Natural killer cell (primary cell): ENCODE measurements around the gene C9orf85. TPM values are rescaled to one million over a fixed set of nuclear protein-coding genes. Genes with fewer than 3 reads are reported as not detected.
A peak's percentile ranks its signal among the peaks of the same experiment; 100 is the strongest.
"Not testable (repeated sequence)": the region's sequence is repeated elsewhere in the genome, so short reads cannot be mapped to it uniquely, and the experiment has no call there.

Experiments
- ATAC-seq, 3 donors: fragments of 150-1000 bp in 2 of 3; fragments of 200-7000 bp in 1 of 3; cut with Tn5 transposase; 1 replicate in 1 of 3; 2 replicates in 2 of 3; pipeline ENCODE4 v1.10.0; 2021; ENCODE audit warnings: mild to moderate bottlenecking in 2 of 3, moderate library complexity in 2 of 3
- DNase-seq, 2 donors: peaks; one replicate each; pipeline versions ENCODE4 v3.0.0 to v3.0.0-alpha.2; 2013 to 2021; ENCODE audit warnings: mixed read lengths in 1 of 2
- H3K27ac ChIP-seq: one replicate; pipeline ENCODE4 v1.5.1; 2013; ENCODE audit warnings: mild to moderate bottlenecking, low read length
- H3K27me3 ChIP-seq: one replicate; pipeline ENCODE4 v1.6.1; 2013; ENCODE audit warnings: low read length; ENCODE audit not compliant: control insufficient read depth, insufficient read depth
- H3K36me3 ChIP-seq: one replicate; pipeline ENCODE4 v1.6.1; 2013; ENCODE audit warnings: low read length; ENCODE audit not compliant: control insufficient read depth, insufficient read depth
- H3K4me1 ChIP-seq: one replicate; pipeline ENCODE4 v1.6.1; 2013; ENCODE audit warnings: low read length; ENCODE audit not compliant: control insufficient read depth, insufficient read depth
- H3K4me3 ChIP-seq: one replicate; pipeline ENCODE4 v1.5.1; 2013; ENCODE audit warnings: low read length
- H3K9me3 ChIP-seq: one replicate; pipeline ENCODE4 v1.6.1; 2013; ENCODE audit warnings: low read length; ENCODE audit not compliant: control insufficient read depth, insufficient read depth
- H3K27ac Mint-ChIP-seq, 2 donors: one replicate each; pipeline ENCODE4 v1.8.0; 2022; ENCODE audit warnings: mild to moderate bottlenecking in 2 of 2, mixed read lengths in 2 of 2, moderate library complexity in 1 of 2
- H3K27me3 Mint-ChIP-seq, 2 donors: one replicate each; pipeline ENCODE4 v1.8.0; 2022; ENCODE audit warnings: low read depth in 2 of 2, mixed read lengths in 2 of 2
- H3K36me3 Mint-ChIP-seq: one replicate; pipeline ENCODE4 v1.8.0; 2022; ENCODE audit warnings: mixed read lengths
- H3K4me1 Mint-ChIP-seq, 2 donors: one replicate each; pipeline ENCODE4 v1.8.0; 2022; ENCODE audit warnings: mixed read lengths in 2 of 2
- H3K4me3 Mint-ChIP-seq: one replicate; pipeline ENCODE4 v1.8.0; 2022; ENCODE audit warnings: mild to moderate bottlenecking, moderate library complexity, mixed read lengths
- H3K9me3 Mint-ChIP-seq, 2 donors: one replicate each; pipeline ENCODE4 v1.8.0; 2022; ENCODE audit warnings: mixed read lengths in 2 of 2
- WGBS: methylation state at CpG from one replicate; pipeline ENCODE4 v1.1.7; 2013; ENCODE audit warnings: missing lambda C conversion rate; ENCODE audit not compliant: insufficient coverage; 5-methylcytosine and 5-hydroxymethylcytosine counted together
- intact Hi-C: fragments of 100-400 bp; cut with micrococcal nuclease; formaldehyde crosslinking; loops from one replicate; pipeline ENCODE4 v1.14.2; 2022
- total RNA-seq, 4 donors: library from RNA; stranded (reverse); fragments of 120-200 nt in 1 of 4; gene quantifications; one replicate each; pipeline versions ENCODE4 v1.2.3 to v1.2.4, GENCODE V29; 2013 to 2022
- TF ChIP-seq, protein P1 (sequence below): fragments of 200-600 bp; IDR thresholded peaks from one replicate; pipeline ENCODE4 v1.8.0; 2022; ENCODE audit warnings: antibody characterized with exemption

The C9orf85 gene
- total RNA-seq, 3 donors from 2014 or later (not counting 1 experiment from before 2014, with no cell fraction given), result 5.6 to 11.1 (median 9.2) TPM

DNA sequence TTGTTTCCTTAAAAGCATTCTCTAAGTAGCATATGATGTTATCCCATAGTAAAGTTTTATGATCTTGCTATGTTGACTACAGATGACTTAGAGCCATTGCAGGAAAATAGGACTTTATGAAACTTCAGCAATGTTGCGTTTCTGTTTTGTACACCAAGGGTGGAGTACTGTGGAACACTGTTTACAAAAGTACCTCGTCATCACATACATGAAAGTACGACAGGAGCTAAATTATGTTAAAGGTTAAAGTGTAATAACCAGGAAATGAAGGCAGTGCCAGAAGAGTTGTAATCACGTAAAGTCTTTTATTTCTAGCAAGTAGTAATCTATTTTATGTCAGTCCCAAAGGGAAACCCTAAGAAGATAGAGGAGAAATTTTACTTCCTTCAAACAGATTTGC, 50.9 kb downstream of the C9orf85 start:
- ATAC-seq (no peak), DNase-seq (no peak)
- Mint-ChIP-seq H3K36me3 (peaks cover 7% of the 10 kb centered on the region), H3K4me1 (peaks cover under 1 to 10% of the 10 kb centered on the region in 2 donors), H3K4me3 (no peak overlapping the region), H3K27ac (no peak overlapping the region), H3K9me3 (no peaks in the 10 kb centered on the region), H3K27me3 (no peaks in the 10 kb centered on the region)
- TF ChIP-seq, protein P1, sequence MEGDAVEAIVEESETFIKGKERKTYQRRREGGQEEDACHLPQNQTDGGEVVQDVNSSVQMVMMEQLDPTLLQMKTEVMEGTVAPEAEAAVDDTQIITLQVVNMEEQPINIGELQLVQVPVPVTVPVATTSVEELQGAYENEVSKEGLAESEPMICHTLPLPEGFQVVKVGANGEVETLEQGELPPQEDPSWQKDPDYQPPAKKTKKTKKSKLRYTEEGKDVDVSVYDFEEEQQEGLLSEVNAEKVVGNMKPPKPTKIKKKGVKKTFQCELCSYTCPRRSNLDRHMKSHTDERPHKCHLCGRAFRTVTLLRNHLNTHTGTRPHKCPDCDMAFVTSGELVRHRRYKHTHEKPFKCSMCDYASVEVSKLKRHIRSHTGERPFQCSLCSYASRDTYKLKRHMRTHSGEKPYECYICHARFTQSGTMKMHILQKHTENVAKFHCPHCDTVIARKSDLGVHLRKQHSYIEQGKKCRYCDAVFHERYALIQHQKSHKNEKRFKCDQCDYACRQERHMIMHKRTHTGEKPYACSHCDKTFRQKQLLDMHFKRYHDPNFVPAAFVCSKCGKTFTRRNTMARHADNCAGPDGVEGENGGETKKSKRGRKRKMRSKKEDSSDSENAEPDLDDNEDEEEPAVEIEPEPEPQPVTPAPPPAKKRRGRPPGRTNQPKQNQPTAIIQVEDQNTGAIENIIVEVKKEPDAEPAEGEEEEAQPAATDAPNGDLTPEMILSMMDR, result no peak
- H3K27ac ChIP-seq, result no peak overlapping the region
- H3K36me3 ChIP-seq, result no peaks in the 10 kb centered on the region
- no peaks in the 10 kb centered on the region for H3K4me1 ChIP-seq
- 96% methylated on average over 4 of the region's 4 CpGs for WGBS
- intact Hi-C loops, result no loop called here
- H3K4me3 ChIP-seq, result no peak overlapping the region
- H3K27me3 ChIP-seq, result no peaks in the 10 kb centered on the region
- no peaks in the 10 kb centered on the region for H3K9me3 ChIP-seq

DNA sequence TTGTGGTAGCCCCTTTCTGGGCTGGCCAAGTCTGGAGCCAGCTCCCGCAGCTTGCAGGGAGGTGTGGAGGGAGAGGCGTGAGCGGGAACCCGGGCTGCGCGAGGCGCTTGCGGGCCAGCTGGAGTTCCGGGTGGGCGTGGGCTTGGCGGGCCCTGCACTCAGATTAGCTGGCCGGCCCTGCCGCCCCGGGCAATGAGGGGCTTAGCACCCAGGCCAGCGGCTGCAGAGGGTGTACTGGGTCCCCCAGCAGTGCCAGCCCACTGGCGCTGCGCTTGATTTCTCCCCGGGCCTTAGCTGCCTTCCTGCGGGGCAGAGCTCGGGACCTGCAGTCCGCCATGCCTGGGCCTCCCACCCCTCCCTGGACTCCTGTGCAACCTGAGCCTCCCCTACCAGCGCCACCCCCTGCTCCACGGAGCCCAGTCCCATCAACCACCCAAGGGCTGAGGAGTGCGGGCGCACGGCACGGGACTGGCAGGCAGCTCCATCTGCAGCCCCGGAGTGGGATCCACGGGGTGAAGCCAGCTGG, 52.1 kb downstream of the C9orf85 start:
- H3K4me1 Mint-ChIP-seq, result peaks cover 8 to 11% of the 10 kb centered on the region in 2 donors
- H3K9me3 ChIP-seq, H3K4me1 ChIP-seq, DNase-seq, H3K27me3 ChIP-seq, H3K9me3 Mint-ChIP-seq, H3K27ac ChIP-seq, H3K36me3 ChIP-seq, H3K4me3 Mint-ChIP-seq, H3K27me3 Mint-ChIP-seq, ATAC-seq, H3K4me3 ChIP-seq, H3K27ac Mint-ChIP-seq, intact Hi-C loops: not testable (repeated sequence)
- WGBS, result 93% methylated on average over 29 of the region's 29 CpGs
- H3K36me3 Mint-ChIP-seq, result peaks cover 19% of the 10 kb centered on the region

DNA sequence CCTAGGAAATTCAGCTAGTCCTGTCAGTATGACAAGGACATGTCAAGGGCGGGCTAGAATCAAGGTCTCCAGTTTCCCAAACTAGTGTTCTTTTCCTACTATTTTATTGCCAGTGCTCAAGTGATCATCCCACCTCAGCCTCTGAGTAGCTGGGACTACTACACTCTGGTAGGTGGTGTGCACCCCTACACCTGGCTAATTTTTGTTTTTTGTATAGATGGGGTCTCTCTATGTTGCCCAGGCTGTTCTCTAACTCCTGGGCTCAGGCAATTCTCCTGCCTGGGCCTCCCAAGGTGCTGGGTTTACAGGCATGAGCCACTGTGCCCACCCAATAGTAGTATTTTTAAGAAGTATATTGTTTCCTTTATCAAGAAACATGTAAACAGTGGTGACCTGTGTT, 54.0 kb downstream of the C9orf85 start:
- 100% methylated on average over 1 of the region's 1 CpG for WGBS
- Histone ChIP-seq H3K9me3 (peaks cover 11% of the 10 kb centered on the region), H3K36me3 (no peaks in the 10 kb centered on the region), H3K4me3 (no peak overlapping the region), H3K27me3 (no peaks in the 10 kb centered on the region), H3K4me1 (no peaks in the 10 kb centered on the region), H3K27ac (no peak overlapping the region)
- DNase-seq (no peak), ATAC-seq (no peak)
- Mint-ChIP-seq H3K27me3 (no peaks in the 10 kb centered on the region), H3K4me1 (peaks cover 8 to 9% of the 10 kb centered on the region in 2 donors), H3K27ac (no peak overlapping the region), H3K36me3 (peaks cover 28% of the 10 kb centered on the region), H3K9me3 (peaks cover 8 to 10% of the 10 kb centered on the region in 2 donors), H3K4me3 (no peak overlapping the region)
- intact Hi-C loops, result no loop called here
- TF ChIP-seq, protein P1, result no peak

DNA sequence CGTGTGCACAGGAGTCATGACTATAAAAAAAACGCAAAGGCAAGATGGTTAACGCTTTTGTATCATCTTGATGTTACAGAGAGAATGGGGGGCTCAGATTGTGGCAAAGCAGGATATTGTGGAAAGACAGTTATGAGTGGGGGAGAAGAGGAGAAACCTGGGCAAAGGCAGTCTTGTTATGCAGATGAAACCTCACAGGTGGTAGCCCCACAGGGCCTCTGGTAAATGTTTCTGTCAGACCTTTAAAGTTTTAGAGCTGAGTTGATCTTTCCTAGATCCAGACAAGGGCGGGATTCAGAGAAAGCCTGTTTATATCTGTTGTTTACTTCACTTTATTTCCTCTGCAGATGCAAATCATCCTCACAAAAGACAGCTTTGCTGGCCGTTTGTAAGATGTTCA, 55.2 kb downstream of the C9orf85 start:
- H3K36me3 ChIP-seq, result no peaks in the 10 kb centered on the region
- intact Hi-C loops, result no loop called here
- no peak overlapping the region for H3K4me3 ChIP-seq
- Mint-ChIP-seq H3K27me3 (no peaks in the 10 kb centered on the region), H3K9me3 (peaks cover 8 to 10% of the 10 kb centered on the region in 2 donors), H3K27ac (peak overlapping the region in 1 of 2 donors; percentile 1), H3K4me1 (peaks cover 8 to 9% of the 10 kb centered on the region in 2 donors), H3K36me3 (peaks cover 28% of the 10 kb centered on the region), H3K4me3 (no peak overlapping the region)
- peaks cover 11% of the 10 kb centered on the region for H3K9me3 ChIP-seq
- H3K27me3 ChIP-seq, result no peaks in the 10 kb centered on the region
- DNase-seq (no peak), ATAC-seq (no peak)
- H3K4me1 ChIP-seq, result no peaks in the 10 kb centered on the region
- 97% methylated on average over 4 of the region's 5 CpGs for WGBS
- no peak overlapping the region for H3K27ac ChIP-seq
- TF ChIP-seq, protein P1, result no peak
